Liver (tissue), 9 donors: ENCODE measurements around the gene LRP10. TPM values are rescaled to one million over a fixed set of nuclear protein-coding genes. Genes with fewer than 3 reads are reported as not detected.

Experiments
- DNase-seq: peaks from one replicate; pipeline ENCODE4 v3.0.0-alpha.2; 2017; ENCODE audit warnings: low spot score
- H3K27ac ChIP-seq, 2 donors: one replicate each; pipeline ENCODE4 v1.7.0; 2013; ENCODE audit warnings: inconsistent platforms in 2 of 2, low read length in 2 of 2, control low read depth in 1 of 2, low read depth in 1 of 2, mild to moderate bottlenecking in 1 of 2
- H3K27me3 ChIP-seq, 4 donors: one replicate each; pipeline versions ENCODE4 v1.6.1 to v1.7.0; 2013; ENCODE audit warnings: low read length in 3 of 4, inconsistent platforms in 1 of 4, mild to moderate bottlenecking in 1 of 4, moderate library complexity in 1 of 4; ENCODE audit not compliant: control insufficient read depth in 4 of 4, insufficient read depth in 4 of 4
- H3K36me3 ChIP-seq, 4 donors: one replicate each; pipeline versions ENCODE4 v1.6.1 to v1.7.0; 2013; ENCODE audit warnings: low read length in 3 of 4, mild to moderate bottlenecking in 3 of 4, low read depth in 1 of 4, moderate library complexity in 1 of 4; ENCODE audit not compliant: control insufficient read depth in 4 of 4, insufficient read depth in 3 of 4
- H3K4me1 ChIP-seq, 4 donors: one replicate each; pipeline versions ENCODE4 v1.6.1 to v1.7.0; 2013; ENCODE audit warnings: low read length in 3 of 4, mild to moderate bottlenecking in 3 of 4, moderate library complexity in 1 of 4; ENCODE audit not compliant: control insufficient read depth in 4 of 4, insufficient read depth in 4 of 4
- H3K4me3 ChIP-seq, 3 donors: one replicate each; pipeline versions ENCODE4 v1.6.1 to v1.7.0; 2013; ENCODE audit warnings: low read length in 3 of 3, control low read depth in 1 of 3, low read depth in 1 of 3, mild to moderate bottlenecking in 1 of 3
- H3K9ac ChIP-seq, 2 donors: one replicate each; pipeline ENCODE4 v1.7.0; 2013; ENCODE audit warnings: low read length in 2 of 2, mild to moderate bottlenecking in 2 of 2, moderate library complexity in 2 of 2, control low read depth in 1 of 2, low read depth in 1 of 2
- H3K9me3 ChIP-seq, 4 donors: one replicate each; pipeline versions ENCODE4 v1.6.1 to v1.7.0; 2013; ENCODE audit warnings: low read length in 3 of 4; ENCODE audit not compliant: control insufficient read depth in 4 of 4
- ATF3 ChIP-seq: IDR thresholded peaks from 2 replicates; pipeline ENCODE4 v1.6.1; 2016; ENCODE audit warnings: antibody characterized with exemption
- EGR1 ChIP-seq, 2 donors: IDR thresholded peaks; 2 replicates each; pipeline ENCODE4 v1.6.1; 2016 to 2018; ENCODE audit warnings: antibody characterized with exemption in 2 of 2, low read depth in 2 of 2
- FOXA1 ChIP-seq: IDR thresholded peaks from 2 replicates; pipeline ENCODE4 v1.6.1; 2016; ENCODE audit warnings: antibody characterized with exemption
- GABPA ChIP-seq, 2 donors: IDR thresholded peaks in 1 of 2; conservative IDR thresholded peaks in 1 of 2; 2 replicates each; pipeline ENCODE4 v1.6.1; 2016; ENCODE audit warnings: antibody characterized with exemption in 2 of 2, mild to moderate bottlenecking in 1 of 2, moderate library complexity in 1 of 2
- HNF4A ChIP-seq, 2 donors: conservative IDR thresholded peaks; 2 replicates each; pipeline ENCODE4 v1.6.1; 2016; ENCODE audit warnings: antibody characterized with exemption in 2 of 2, mild to moderate bottlenecking in 2 of 2
- HNF4G ChIP-seq: IDR thresholded peaks from 2 replicates; pipeline ENCODE4 v1.6.1; 2016; ENCODE audit warnings: antibody characterized with exemption
- JUND ChIP-seq, 2 donors: IDR thresholded peaks; 2 replicates each; pipeline ENCODE4 v1.6.1; 2016; ENCODE audit warnings: antibody characterized with exemption in 2 of 2
- MAX ChIP-seq: IDR thresholded peaks from 2 replicates; pipeline ENCODE4 v1.6.1; 2016; ENCODE audit warnings: antibody characterized with exemption
- NR2F2 ChIP-seq: IDR thresholded peaks from 2 replicates; pipeline ENCODE4 v1.6.1; 2016; ENCODE audit warnings: antibody characterized with exemption
- RAD21 ChIP-seq, 2 donors: IDR thresholded peaks; 2 replicates each; pipeline ENCODE4 v1.6.1; 2016; ENCODE audit warnings: antibody characterized with exemption in 2 of 2, mild to moderate bottlenecking in 2 of 2
- RXRA ChIP-seq, 2 donors: IDR thresholded peaks; 2 replicates each; pipeline ENCODE4 v1.6.1; 2017 to 2018; ENCODE audit warnings: antibody characterized with exemption in 2 of 2, mild to moderate bottlenecking in 1 of 2
- SP1 ChIP-seq: IDR thresholded peaks from 2 replicates; pipeline ENCODE4 v1.6.1; 2018; ENCODE audit warnings: antibody characterized with exemption, mild to moderate bottlenecking
- TAF1 ChIP-seq: conservative IDR thresholded peaks from 2 replicates; pipeline ENCODE4 v1.6.1; 2016; ENCODE audit warnings: antibody characterized with exemption, mild to moderate bottlenecking
- YY1 ChIP-seq: IDR thresholded peaks from 2 replicates; pipeline ENCODE4 v1.6.1; 2016; ENCODE audit warnings: antibody characterized with exemption, mild to moderate bottlenecking
- ZBTB33 ChIP-seq: IDR thresholded peaks from 2 replicates; pipeline ENCODE4 v1.6.1; 2016; ENCODE audit warnings: antibody characterized with exemption
- WGBS: extraction: QIAGEN DNeasy Blood & Tissue Kit; methylation state at CpG from one replicate; pipeline ENCODE4 v1.1.7; 2013; 5-methylcytosine and 5-hydroxymethylcytosine counted together
- polyA plus RNA-seq, 2 donors: library from polyadenylated mRNA; stranded (reverse) in 1 of 2; unstranded in 1 of 2; fragments of 200-250 nt in 1 of 2; fragments of >200 nt in 1 of 2; fragmentation: Nextera tagmentation in 1 of 2; extraction: Ambion mirVana in 1 of 2; gene quantifications; one replicate each; pipeline versions ENCODE4 v1.2.1 to v1.2.3, GENCODE V29; 2013 to 2015
- total RNA-seq, 2 donors: library from RNA; depleted of rRNA; stranded (reverse); fragments of >200 nt; gene quantifications; one replicate each; pipeline ENCODE4 v1.2.3, GENCODE V29; 2014
- TF ChIP-seq, protein P1 (sequence below): IDR thresholded peaks from 2 replicates; pipeline ENCODE4 v1.6.1; 2016; ENCODE audit warnings: antibody characterized with exemption, mild to moderate bottlenecking
- TF ChIP-seq, protein P2 (sequence below): fragments of 150-350 bp; IDR thresholded peaks from 2 replicates; pipeline ENCODE4 v1.5.1; 2017; ENCODE audit warnings: improper control_type of control experiment, low read depth, low read length; ENCODE audit not compliant: missing input control
- donor health status: healthy.
- donor health status: healthy.
- donor health status: healthy.
- donor health status: healthy.
- donor health status: healthy.

LRP10 gene
- total and polyA plus RNA-seq, 4 donors: 19.5 to 61.7 (median 31.3) TPM

DNA sequence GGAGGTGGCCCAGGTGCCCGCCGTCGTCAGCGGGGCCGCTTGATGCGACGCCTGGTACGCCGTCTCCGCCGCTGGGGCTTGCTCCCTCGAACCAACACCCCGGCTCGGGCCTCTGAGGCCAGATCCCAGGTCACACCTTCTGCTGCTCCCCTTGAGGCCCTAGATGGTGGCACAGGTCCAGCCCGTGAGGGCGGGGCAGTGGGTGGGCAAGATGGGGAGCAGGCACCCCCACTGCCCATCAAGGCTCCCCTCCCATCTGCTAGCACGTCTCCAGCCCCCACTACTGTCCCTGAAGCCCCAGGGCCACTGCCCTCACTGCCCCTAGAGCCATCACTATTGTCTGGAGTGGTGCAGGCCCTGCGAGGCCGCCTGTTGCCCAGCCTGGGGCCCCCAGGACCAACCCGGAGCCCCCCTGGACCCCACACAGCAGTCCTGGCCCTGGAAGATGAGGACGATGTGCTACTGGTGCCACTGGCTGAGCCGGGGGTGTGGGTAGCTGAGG lies 5.5 kb downstream of the LRP10 start:
- H3K27ac ChIP-seq: no peak overlapping the region
- peaks cover 0 to 8% (median 5%) of the 10 kb centered on the region in 4 donors for H3K4me1 ChIP-seq
- no peak overlapping the region for H3K9ac ChIP-seq
- no peaks in the 10 kb centered on the region for H3K27me3 ChIP-seq
- 96% methylated on average over 22 of the region's 22 CpGs for WGBS
- H3K9me3 ChIP-seq: no peaks in the 10 kb centered on the region
- H3K4me3 ChIP-seq: no peak overlapping the region
- H3K36me3 ChIP-seq: peaks cover 8 to 54% (median 43%) of the 10 kb centered on the region in 4 donors
- no peak for DNase-seq
- no peak for TF ChIP-seq RXRA (IDR thresholded peaks at IDR 0.05)
- no peak for TF ChIP-seq TAF1
- no peak for TF ChIP-seq GABPA (IDR thresholded peaks at IDR 0.05 in 1 of 2, conservative IDR thresholded peaks at IDR 0.05 in 1 of 2)
- TF ChIP-seq RAD21 (IDR thresholded peaks at IDR 0.05): no peak
- no peak for TF ChIP-seq EGR1 (IDR thresholded peaks at IDR 0.05; ENCODE audit: low read depth in 2 of 2)
- TF ChIP-seq ATF3: no peak
- TF ChIP-seq FOXA1: no peak
- no peak for TF ChIP-seq MAX
- TF ChIP-seq YY1: no peak
- no peak for TF ChIP-seq HNF4G
- TF ChIP-seq, protein P1, sequence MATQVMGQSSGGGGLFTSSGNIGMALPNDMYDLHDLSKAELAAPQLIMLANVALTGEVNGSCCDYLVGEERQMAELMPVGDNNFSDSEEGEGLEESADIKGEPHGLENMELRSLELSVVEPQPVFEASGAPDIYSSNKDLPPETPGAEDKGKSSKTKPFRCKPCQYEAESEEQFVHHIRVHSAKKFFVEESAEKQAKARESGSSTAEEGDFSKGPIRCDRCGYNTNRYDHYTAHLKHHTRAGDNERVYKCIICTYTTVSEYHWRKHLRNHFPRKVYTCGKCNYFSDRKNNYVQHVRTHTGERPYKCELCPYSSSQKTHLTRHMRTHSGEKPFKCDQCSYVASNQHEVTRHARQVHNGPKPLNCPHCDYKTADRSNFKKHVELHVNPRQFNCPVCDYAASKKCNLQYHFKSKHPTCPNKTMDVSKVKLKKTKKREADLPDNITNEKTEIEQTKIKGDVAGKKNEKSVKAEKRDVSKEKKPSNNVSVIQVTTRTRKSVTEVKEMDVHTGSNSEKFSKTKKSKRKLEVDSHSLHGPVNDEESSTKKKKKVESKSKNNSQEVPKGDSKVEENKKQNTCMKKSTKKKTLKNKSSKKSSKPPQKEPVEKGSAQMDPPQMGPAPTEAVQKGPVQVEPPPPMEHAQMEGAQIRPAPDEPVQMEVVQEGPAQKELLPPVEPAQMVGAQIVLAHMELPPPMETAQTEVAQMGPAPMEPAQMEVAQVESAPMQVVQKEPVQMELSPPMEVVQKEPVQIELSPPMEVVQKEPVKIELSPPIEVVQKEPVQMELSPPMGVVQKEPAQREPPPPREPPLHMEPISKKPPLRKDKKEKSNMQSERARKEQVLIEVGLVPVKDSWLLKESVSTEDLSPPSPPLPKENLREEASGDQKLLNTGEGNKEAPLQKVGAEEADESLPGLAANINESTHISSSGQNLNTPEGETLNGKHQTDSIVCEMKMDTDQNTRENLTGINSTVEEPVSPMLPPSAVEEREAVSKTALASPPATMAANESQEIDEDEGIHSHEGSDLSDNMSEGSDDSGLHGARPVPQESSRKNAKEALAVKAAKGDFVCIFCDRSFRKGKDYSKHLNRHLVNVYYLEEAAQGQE: no peak
- TF ChIP-seq, protein P2, sequence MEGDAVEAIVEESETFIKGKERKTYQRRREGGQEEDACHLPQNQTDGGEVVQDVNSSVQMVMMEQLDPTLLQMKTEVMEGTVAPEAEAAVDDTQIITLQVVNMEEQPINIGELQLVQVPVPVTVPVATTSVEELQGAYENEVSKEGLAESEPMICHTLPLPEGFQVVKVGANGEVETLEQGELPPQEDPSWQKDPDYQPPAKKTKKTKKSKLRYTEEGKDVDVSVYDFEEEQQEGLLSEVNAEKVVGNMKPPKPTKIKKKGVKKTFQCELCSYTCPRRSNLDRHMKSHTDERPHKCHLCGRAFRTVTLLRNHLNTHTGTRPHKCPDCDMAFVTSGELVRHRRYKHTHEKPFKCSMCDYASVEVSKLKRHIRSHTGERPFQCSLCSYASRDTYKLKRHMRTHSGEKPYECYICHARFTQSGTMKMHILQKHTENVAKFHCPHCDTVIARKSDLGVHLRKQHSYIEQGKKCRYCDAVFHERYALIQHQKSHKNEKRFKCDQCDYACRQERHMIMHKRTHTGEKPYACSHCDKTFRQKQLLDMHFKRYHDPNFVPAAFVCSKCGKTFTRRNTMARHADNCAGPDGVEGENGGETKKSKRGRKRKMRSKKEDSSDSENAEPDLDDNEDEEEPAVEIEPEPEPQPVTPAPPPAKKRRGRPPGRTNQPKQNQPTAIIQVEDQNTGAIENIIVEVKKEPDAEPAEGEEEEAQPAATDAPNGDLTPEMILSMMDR: no peak
- TF ChIP-seq HNF4A (conservative IDR thresholded peaks at IDR 0.05): no peak
- TF ChIP-seq ZBTB33: no peak
- TF ChIP-seq JUND (IDR thresholded peaks at IDR 0.05): no peak
- no peak for TF ChIP-seq SP1
- no peak for TF ChIP-seq NR2F2
